GM12878 (cell line): ENCODE measurements around the gene LRRC3.

Experiments
- HDAC2 ChIP-seq: fragments of 200-600 bp; sonication (generic); IDR thresholded peaks from 2 replicates; pipeline ENCODE4 v1.6.1; 2017
- POLR2AphosphoS5 ChIP-seq: IDR thresholded peaks from 2 replicates; pipeline ENCODE4 v1.6.1; 2011; ENCODE audit warnings: mild to moderate bottlenecking, low read length, inconsistent platforms
- SIX5 ChIP-seq: IDR thresholded peaks from 2 replicates; pipeline ENCODE4 v1.6.1; 2011; ENCODE audit warnings: mild to moderate bottlenecking, low read depth, low read length, moderate library complexity; ENCODE audit not compliant: severe bottlenecking
- TAF1 ChIP-seq: IDR thresholded peaks from 2 replicates; pipeline ENCODE4 v1.6.1; 2011; ENCODE audit warnings: mild to moderate bottlenecking, low read depth, low read length, borderline replicate concordance
- TF ChIP-seq, protein P1 (sequence below): IDR thresholded peaks from 2 replicates; pipeline ENCODE4 v1.6.1; 2012; ENCODE audit warnings: mild to moderate bottlenecking, low read depth, low read length
- TF ChIP-seq, protein P2 (sequence below), 3 experiments: IDR thresholded peaks in 2 of 3; conservative IDR thresholded peaks in 1 of 3; 2 replicates each; pipeline ENCODE4 v1.5.1; 2011; ENCODE audit warnings: low read depth in 3 of 3, low read length in 3 of 3, mild to moderate bottlenecking in 3 of 3, control low read depth in 2 of 3, moderate library complexity in 2 of 3, inconsistent platforms in 1 of 3, mixed read lengths in 1 of 3; ENCODE audit not compliant: control insufficient read depth in 2 of 3, insufficient read depth in 1 of 3; ENCODE audit errors: extremely low read depth in 1 of 3
- TF ChIP-seq, protein P3 (sequence below): IDR thresholded peaks from 2 replicates; pipeline ENCODE4 v1.6.1; 2012; ENCODE audit warnings: low read depth, low read length, improper control_type of control experiment
- TF ChIP-seq, protein P4 (sequence below): fragments of 450-650 bp; IDR thresholded peaks from 2 replicates; pipeline ENCODE4 v1.6.1; 2017; ENCODE audit warnings: mild to moderate bottlenecking

DNA sequence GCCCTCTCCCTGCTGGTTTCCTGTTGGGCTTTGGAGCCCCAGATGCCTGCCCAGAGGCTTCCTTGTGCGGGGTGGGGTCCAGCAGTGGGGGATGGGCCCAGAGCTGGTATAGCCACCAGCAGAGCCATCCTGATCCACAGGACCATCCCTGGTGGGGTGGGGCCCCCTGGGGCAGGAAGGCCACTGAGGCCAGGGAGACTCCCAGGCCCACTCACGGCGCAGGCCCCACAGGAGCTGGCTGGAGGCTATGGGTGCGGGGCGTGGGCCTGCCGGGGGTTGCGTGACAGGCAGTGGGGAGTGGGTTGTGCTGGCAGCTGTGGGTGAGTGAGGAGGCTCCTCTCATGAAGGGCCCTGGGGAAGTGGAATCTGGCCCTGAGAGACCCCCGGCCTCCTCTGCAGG is 5.7 kb downstream of the LRRC3 start:
- TF ChIP-seq SIX5 (no peak), HDAC2 (no peak), POLR2AphosphoS5 (no peak), TAF1 (no peak)
- TF ChIP-seq, protein P1, sequence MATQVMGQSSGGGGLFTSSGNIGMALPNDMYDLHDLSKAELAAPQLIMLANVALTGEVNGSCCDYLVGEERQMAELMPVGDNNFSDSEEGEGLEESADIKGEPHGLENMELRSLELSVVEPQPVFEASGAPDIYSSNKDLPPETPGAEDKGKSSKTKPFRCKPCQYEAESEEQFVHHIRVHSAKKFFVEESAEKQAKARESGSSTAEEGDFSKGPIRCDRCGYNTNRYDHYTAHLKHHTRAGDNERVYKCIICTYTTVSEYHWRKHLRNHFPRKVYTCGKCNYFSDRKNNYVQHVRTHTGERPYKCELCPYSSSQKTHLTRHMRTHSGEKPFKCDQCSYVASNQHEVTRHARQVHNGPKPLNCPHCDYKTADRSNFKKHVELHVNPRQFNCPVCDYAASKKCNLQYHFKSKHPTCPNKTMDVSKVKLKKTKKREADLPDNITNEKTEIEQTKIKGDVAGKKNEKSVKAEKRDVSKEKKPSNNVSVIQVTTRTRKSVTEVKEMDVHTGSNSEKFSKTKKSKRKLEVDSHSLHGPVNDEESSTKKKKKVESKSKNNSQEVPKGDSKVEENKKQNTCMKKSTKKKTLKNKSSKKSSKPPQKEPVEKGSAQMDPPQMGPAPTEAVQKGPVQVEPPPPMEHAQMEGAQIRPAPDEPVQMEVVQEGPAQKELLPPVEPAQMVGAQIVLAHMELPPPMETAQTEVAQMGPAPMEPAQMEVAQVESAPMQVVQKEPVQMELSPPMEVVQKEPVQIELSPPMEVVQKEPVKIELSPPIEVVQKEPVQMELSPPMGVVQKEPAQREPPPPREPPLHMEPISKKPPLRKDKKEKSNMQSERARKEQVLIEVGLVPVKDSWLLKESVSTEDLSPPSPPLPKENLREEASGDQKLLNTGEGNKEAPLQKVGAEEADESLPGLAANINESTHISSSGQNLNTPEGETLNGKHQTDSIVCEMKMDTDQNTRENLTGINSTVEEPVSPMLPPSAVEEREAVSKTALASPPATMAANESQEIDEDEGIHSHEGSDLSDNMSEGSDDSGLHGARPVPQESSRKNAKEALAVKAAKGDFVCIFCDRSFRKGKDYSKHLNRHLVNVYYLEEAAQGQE = no peak
- TF ChIP-seq, protein P2, sequence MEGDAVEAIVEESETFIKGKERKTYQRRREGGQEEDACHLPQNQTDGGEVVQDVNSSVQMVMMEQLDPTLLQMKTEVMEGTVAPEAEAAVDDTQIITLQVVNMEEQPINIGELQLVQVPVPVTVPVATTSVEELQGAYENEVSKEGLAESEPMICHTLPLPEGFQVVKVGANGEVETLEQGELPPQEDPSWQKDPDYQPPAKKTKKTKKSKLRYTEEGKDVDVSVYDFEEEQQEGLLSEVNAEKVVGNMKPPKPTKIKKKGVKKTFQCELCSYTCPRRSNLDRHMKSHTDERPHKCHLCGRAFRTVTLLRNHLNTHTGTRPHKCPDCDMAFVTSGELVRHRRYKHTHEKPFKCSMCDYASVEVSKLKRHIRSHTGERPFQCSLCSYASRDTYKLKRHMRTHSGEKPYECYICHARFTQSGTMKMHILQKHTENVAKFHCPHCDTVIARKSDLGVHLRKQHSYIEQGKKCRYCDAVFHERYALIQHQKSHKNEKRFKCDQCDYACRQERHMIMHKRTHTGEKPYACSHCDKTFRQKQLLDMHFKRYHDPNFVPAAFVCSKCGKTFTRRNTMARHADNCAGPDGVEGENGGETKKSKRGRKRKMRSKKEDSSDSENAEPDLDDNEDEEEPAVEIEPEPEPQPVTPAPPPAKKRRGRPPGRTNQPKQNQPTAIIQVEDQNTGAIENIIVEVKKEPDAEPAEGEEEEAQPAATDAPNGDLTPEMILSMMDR (IDR thresholded peaks at IDR 0.05 in 2 of 3, conservative IDR thresholded peaks at IDR 0.05 in 1 of 3; ENCODE audit: control insufficient read depth in 2 of 3, extremely low read depth in 1 of 3, insufficient read depth in 1 of 3, low read depth in 3 of 3, low read length in 3 of 3) = no peak
- TF ChIP-seq, protein P3, sequence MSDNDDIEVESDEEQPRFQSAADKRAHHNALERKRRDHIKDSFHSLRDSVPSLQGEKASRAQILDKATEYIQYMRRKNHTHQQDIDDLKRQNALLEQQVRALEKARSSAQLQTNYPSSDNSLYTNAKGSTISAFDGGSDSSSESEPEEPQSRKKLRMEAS = no peak
- TF ChIP-seq, protein P4, sequence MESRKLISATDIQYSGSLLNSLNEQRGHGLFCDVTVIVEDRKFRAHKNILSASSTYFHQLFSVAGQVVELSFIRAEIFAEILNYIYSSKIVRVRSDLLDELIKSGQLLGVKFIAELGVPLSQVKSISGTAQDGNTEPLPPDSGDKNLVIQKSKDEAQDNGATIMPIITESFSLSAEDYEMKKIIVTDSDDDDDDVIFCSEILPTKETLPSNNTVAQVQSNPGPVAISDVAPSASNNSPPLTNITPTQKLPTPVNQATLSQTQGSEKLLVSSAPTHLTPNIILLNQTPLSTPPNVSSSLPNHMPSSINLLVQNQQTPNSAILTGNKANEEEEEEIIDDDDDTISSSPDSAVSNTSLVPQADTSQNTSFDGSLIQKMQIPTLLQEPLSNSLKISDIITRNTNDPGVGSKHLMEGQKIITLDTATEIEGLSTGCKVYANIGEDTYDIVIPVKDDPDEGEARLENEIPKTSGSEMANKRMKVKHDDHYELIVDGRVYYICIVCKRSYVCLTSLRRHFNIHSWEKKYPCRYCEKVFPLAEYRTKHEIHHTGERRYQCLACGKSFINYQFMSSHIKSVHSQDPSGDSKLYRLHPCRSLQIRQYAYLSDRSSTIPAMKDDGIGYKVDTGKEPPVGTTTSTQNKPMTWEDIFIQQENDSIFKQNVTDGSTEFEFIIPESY = no peak
